Skeletal muscle satellite cell (primary cell): ENCODE measurements around the gene EFCAB8.

Experiments
- H3K27me3 ChIP-seq: 2 replicates; pipeline ENCODE4 v1.7.0; 2013; ENCODE audit warnings: low read length; ENCODE audit not compliant: control insufficient read depth, insufficient read depth
- H3K36me3 ChIP-seq: 2 replicates; pipeline ENCODE4 v1.7.0; 2013; ENCODE audit warnings: mild to moderate bottlenecking, control low read depth, low read length; ENCODE audit not compliant: insufficient read depth
- H3K4me1 ChIP-seq: 2 replicates; pipeline ENCODE4 v1.7.0; 2013; ENCODE audit warnings: low read length; ENCODE audit not compliant: control insufficient read depth, insufficient read depth
- H3K4me2 ChIP-seq: 2 replicates; pipeline ENCODE4 v1.7.0; 2013; ENCODE audit warnings: mild to moderate bottlenecking, low read length
- H3K4me3 ChIP-seq: 2 replicates; pipeline ENCODE4 v1.7.0; 2013; ENCODE audit warnings: low read length
- H3K9ac ChIP-seq: 2 replicates; pipeline ENCODE4 v1.7.0; 2013; ENCODE audit warnings: mild to moderate bottlenecking, low read depth, low read length, moderate library complexity
- H3K9me3 ChIP-seq: replicated peaks from 2 replicates; pipeline ENCODE4 v1.7.0; 2013; ENCODE audit warnings: mild to moderate bottlenecking, control low read depth, low read length

The EFCAB8 gene

GRCh38 chr20:32871627-32872160, 13.0 kb downstream of the EFCAB8 start:
- Histone ChIP-seq H3K9ac (no peak overlapping the region), H3K4me2 (no peak overlapping the region), H3K9me3 (no peaks in the 10 kb centered on the region), H3K4me1 (no peaks in the 10 kb centered on the region), H3K4me3 (no peak overlapping the region), H3K36me3 (no peaks in the 10 kb centered on the region), H3K27me3 (no peaks in the 10 kb centered on the region)

GRCh38 chr20:32872266-32872665, 13.5 kb downstream of the EFCAB8 start:
- Histone ChIP-seq H3K36me3 (no peaks in the 10 kb centered on the region), H3K4me2 (no peak overlapping the region), H3K4me1 (no peaks in the 10 kb centered on the region), H3K9ac (no peak overlapping the region), H3K4me3 (no peak overlapping the region), H3K27me3 (no peaks in the 10 kb centered on the region), H3K9me3 (no peaks in the 10 kb centered on the region)

GRCh38 chr20:32875673-32876072, 16.9 kb downstream of the EFCAB8 start:
- Histone ChIP-seq H3K4me3 (no peak overlapping the region), H3K4me2 (no peak overlapping the region), H3K9ac (no peak overlapping the region), H3K36me3 (no peaks in the 10 kb centered on the region), H3K27me3 (no peaks in the 10 kb centered on the region), H3K9me3 (no peaks in the 10 kb centered on the region), H3K4me1 (no peaks in the 10 kb centered on the region)

GRCh38 chr20:32877507-32877906, 18.8 kb downstream of the EFCAB8 start:
- Histone ChIP-seq H3K9ac (no peak overlapping the region), H3K4me3 (no peak overlapping the region), H3K4me1 (no peaks in the 10 kb centered on the region), H3K9me3 (no peaks in the 10 kb centered on the region), H3K4me2 (no peak overlapping the region), H3K36me3 (no peaks in the 10 kb centered on the region), H3K27me3 (no peaks in the 10 kb centered on the region)

- Histone ChIP-seq H3K9me3 (no peaks in the 10 kb centered on the region), H3K36me3 (no peaks in the 10 kb centered on the region), H3K4me3 (no peak overlapping the region), H3K9ac (no peak overlapping the region), H3K4me1 (no peaks in the 10 kb centered on the region), H3K27me3 (no peaks in the 10 kb centered on the region), H3K4me2 (no peak overlapping the region)
Measured at GRCh38 chr20:32878820-32879219, 20.1 kb downstream of the EFCAB8 start.

- Histone ChIP-seq H3K9me3 (no peaks in the 10 kb centered on the region), H3K27me3 (no peaks in the 10 kb centered on the region), H3K4me1 (no peaks in the 10 kb centered on the region), H3K4me3 (no peak overlapping the region), H3K4me2 (no peak overlapping the region), H3K36me3 (no peaks in the 10 kb centered on the region), H3K9ac (no peak overlapping the region)
Measured at GRCh38 chr20:32879538-32879937, 20.8 kb downstream of the EFCAB8 start.

GRCh38 chr20:32880635-32881034, 21.9 kb downstream of the EFCAB8 start:
- H3K9ac ChIP-seq: no peak overlapping the region
- H3K9me3 ChIP-seq: no peaks in the 10 kb centered on the region
- no peaks in the 10 kb centered on the region for H3K4me1 ChIP-seq
- H3K4me2 ChIP-seq: no peak overlapping the region
- H3K36me3 ChIP-seq: no peaks in the 10 kb centered on the region
- H3K27me3 ChIP-seq: no peaks in the 10 kb centered on the region
- H3K4me3 ChIP-seq: no peak overlapping the region

- Histone ChIP-seq H3K9me3 (no peaks in the 10 kb centered on the region), H3K36me3 (no peaks in the 10 kb centered on the region), H3K4me3 (no peak overlapping the region), H3K4me1 (no peaks in the 10 kb centered on the region), H3K9ac (no peak overlapping the region), H3K27me3 (no peaks in the 10 kb centered on the region), H3K4me2 (no peak overlapping the region)
Measured at GRCh38 chr20:32883081-32883480, 24.4 kb downstream of the EFCAB8 start.

- Histone ChIP-seq H3K4me2 (no peak overlapping the region), H3K9ac (no peak overlapping the region), H3K36me3 (no peaks in the 10 kb centered on the region), H3K9me3 (no peaks in the 10 kb centered on the region), H3K4me3 (no peak overlapping the region), H3K4me1 (no peaks in the 10 kb centered on the region), H3K27me3 (no peaks in the 10 kb centered on the region)
Measured at GRCh38 chr20:32885185-32885584, 26.5 kb downstream of the EFCAB8 start.

GRCh38 chr20:32885952-32886351, 27.2 kb downstream of the EFCAB8 start:
- no peak overlapping the region for H3K4me2 ChIP-seq
- H3K27me3 ChIP-seq: no peaks in the 10 kb centered on the region
- no peaks in the 10 kb centered on the region for H3K4me1 ChIP-seq
- no peaks in the 10 kb centered on the region for H3K9me3 ChIP-seq
- H3K4me3 ChIP-seq: no peak overlapping the region
- no peak overlapping the region for H3K9ac ChIP-seq
- no peaks in the 10 kb centered on the region for H3K36me3 ChIP-seq

GRCh38 chr20:32886652-32887051, 27.9 kb downstream of the EFCAB8 start:
- Histone ChIP-seq H3K9me3 (no peaks in the 10 kb centered on the region), H3K4me2 (no peak overlapping the region), H3K4me1 (no peaks in the 10 kb centered on the region), H3K4me3 (no peak overlapping the region), H3K9ac (no peak overlapping the region), H3K36me3 (no peaks in the 10 kb centered on the region), H3K27me3 (no peaks in the 10 kb centered on the region)

- Histone ChIP-seq H3K9ac (no peak overlapping the region), H3K27me3 (no peaks in the 10 kb centered on the region), H3K9me3 (no peaks in the 10 kb centered on the region), H3K4me3 (no peak overlapping the region), H3K4me2 (no peak overlapping the region), H3K4me1 (no peaks in the 10 kb centered on the region), H3K36me3 (no peaks in the 10 kb centered on the region)
Measured at GRCh38 chr20:32887492-32887891, 28.8 kb downstream of the EFCAB8 start.
